MCF 10A (cell line): ENCODE data around the gene TRIM54. TPM values are rescaled to one million over a fixed set of nuclear protein-coding genes. Genes with fewer than 3 reads are reported as not detected.
"Not testable (repeated sequence)": the region's sequence is repeated elsewhere in the genome, so short reads cannot be mapped to it uniquely, and the experiment has no call there.

Experiments used
- BruUV-seq: library from RNA; stranded (reverse); fragments of 400-500 nt; replicated peaks from 2 replicates; lab custom pipeline; 2021; lab: Mats Ljungman, UMichigan
- CTCF ChIA-PET: fragments of 300-600 bp; sonication (Branson Sonifier 250); formaldehyde crosslinking; extraction: SDS; loops from one replicate; lab custom pipeline; 2021; ENCODE audit warnings: antibody characterized with exemption, inconsistent platforms; lab: Yijun Ruan, JAX
- POLR2A ChIA-PET: fragments of 300-600, 350-650 bp; sonication (Branson Sonifier 250); formaldehyde crosslinking; extraction: SDS; loops from one replicate; lab custom pipeline; 2020; ENCODE audit warnings: antibody characterized with exemption, inconsistent platforms; lab: Yijun Ruan, JAX
- DNase-seq: peaks from one replicate; pipeline ENCODE4 v3.0.0-alpha.2; 2018; ENCODE audit not compliant: unreplicated experiment
- H3K27ac Mint-ChIP-seq: one replicate; pipeline ENCODE4 v1.8.0; 2022; ENCODE audit warnings: mild to moderate bottlenecking, low read depth, mixed read lengths; ENCODE audit not compliant: unreplicated experiment
- H3K27me3 Mint-ChIP-seq: one replicate; pipeline ENCODE4 v1.8.0; 2022; ENCODE audit warnings: mixed read lengths; ENCODE audit not compliant: insufficient read depth, unreplicated experiment
- H3K36me3 Mint-ChIP-seq: one replicate; pipeline ENCODE4 v1.8.0; 2022; ENCODE audit warnings: mild to moderate bottlenecking, moderate library complexity, mixed read lengths; ENCODE audit not compliant: insufficient read depth, unreplicated experiment
- H3K4me1 Mint-ChIP-seq: one replicate; pipeline ENCODE4 v1.8.0; 2022; ENCODE audit warnings: mixed read lengths; ENCODE audit not compliant: insufficient read depth, unreplicated experiment
- H3K4me3 Mint-ChIP-seq: one replicate; pipeline ENCODE4 v1.8.0; 2022; ENCODE audit warnings: mild to moderate bottlenecking, moderate library complexity, mixed read lengths; ENCODE audit not compliant: unreplicated experiment
- H3K9me3 Mint-ChIP-seq: one replicate; pipeline ENCODE4 v1.8.0; 2022; ENCODE audit warnings: mixed read lengths; ENCODE audit not compliant: unreplicated experiment
- intact Hi-C: fragments of 100-400 bp; cut with micrococcal nuclease; formaldehyde crosslinking; loops from 2 replicates; pipeline ENCODE4 v1.14.1; 2022
- total RNA-seq: library from RNA; stranded (reverse); gene quantifications from 2 replicates; pipeline ENCODE4 v1.2.3, GENCODE V29; 2022
- TF ChIP-seq, protein P1 (sequence below): fragments of 200-600 bp; IDR thresholded peaks from one replicate; pipeline ENCODE4 v1.8.0; 2022; ENCODE audit warnings: antibody characterized with exemption, mild to moderate bottlenecking; ENCODE audit not compliant: unreplicated experiment

The TRIM54 gene
- total RNA-seq, 1 experiment from 2014 or later, result not detected

DNA sequence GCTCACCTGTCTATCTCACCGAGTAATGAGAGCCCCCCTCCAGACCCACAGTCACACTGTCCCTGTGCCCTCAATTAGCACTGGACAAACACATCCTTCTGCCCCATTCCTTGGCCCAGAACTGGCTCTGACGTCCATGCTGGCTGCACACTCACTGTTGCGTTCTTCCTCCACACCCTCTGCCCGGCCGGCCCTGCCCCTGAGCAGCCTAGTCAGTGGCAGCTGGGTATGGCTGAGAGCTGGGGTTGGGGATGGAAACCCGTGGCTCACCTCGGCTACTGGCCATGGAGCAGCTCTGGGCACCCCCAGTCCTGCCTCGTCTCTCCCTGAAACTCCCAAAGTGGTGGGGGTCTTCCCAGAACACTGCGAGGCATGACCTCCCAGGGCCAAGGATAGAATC lies 32.5 kb downstream of the TRIM54 start:
- Mint-ChIP-seq H3K4me3 (no peak overlapping the region), H3K36me3 (peaks cover 31% of the 10 kb centered on the region), H3K9me3 (no peaks in the 10 kb centered on the region), H3K27ac (no peak overlapping the region), H3K27me3 (no peaks in the 10 kb centered on the region), H3K4me1 (no peaks in the 10 kb centered on the region)
- DNase-seq, result no peak
- BruUV-seq, result no TSS peak
- intact Hi-C loops, result no loop called here
- TF ChIP-seq, protein P1, sequence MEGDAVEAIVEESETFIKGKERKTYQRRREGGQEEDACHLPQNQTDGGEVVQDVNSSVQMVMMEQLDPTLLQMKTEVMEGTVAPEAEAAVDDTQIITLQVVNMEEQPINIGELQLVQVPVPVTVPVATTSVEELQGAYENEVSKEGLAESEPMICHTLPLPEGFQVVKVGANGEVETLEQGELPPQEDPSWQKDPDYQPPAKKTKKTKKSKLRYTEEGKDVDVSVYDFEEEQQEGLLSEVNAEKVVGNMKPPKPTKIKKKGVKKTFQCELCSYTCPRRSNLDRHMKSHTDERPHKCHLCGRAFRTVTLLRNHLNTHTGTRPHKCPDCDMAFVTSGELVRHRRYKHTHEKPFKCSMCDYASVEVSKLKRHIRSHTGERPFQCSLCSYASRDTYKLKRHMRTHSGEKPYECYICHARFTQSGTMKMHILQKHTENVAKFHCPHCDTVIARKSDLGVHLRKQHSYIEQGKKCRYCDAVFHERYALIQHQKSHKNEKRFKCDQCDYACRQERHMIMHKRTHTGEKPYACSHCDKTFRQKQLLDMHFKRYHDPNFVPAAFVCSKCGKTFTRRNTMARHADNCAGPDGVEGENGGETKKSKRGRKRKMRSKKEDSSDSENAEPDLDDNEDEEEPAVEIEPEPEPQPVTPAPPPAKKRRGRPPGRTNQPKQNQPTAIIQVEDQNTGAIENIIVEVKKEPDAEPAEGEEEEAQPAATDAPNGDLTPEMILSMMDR, result no peak
- POLR2A ChIA-PET, result no interaction called here
- CTCF ChIA-PET, result interaction anchor here (0.6 to 3.1 kb wide), 3 partner anchors 9 to 229 kb away, joined by 3 to 17 read pairs (median 3); no protein-coding TSS in a partner anchor

DNA sequence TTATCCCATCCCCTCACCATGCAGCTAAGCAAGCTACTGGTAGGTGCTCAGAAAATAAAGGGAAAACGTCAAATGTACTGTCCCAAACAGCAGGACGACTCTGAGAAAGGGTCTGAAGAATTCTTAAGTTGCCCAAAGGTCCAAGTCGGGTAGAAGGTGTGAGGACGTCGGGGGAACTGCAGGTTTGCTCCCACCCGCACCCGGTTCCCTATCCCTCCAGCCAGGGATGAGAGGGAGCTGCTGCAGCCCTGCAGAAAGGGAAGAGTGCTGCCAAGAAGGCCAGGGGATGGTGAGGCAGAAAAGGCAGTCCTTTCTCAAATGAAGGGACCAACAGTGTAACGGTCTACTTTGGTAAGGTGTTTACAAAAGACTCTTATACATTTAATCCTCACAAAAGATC lies 32.9 kb downstream of the TRIM54 start:
- no peaks in the 10 kb centered on the region for H3K9me3 Mint-ChIP-seq
- POLR2A ChIA-PET, result no interaction called here
- CTCF ChIA-PET, result interaction anchor here (1.2 to 3.1 kb wide), 2 partner anchors 9 to 12 kb away, joined by 3 to 17 read pairs; no protein-coding TSS in a partner anchor
- H3K4me1 Mint-ChIP-seq, result no peaks in the 10 kb centered on the region
- no peak overlapping the region for H3K4me3 Mint-ChIP-seq
- TF ChIP-seq, protein P1, result no peak
- no peak overlapping the region for H3K27ac Mint-ChIP-seq
- intact Hi-C loops, result no loop called here
- no TSS peak for BruUV-seq
- no peaks in the 10 kb centered on the region for H3K27me3 Mint-ChIP-seq
- H3K36me3 Mint-ChIP-seq, result peaks cover 30% of the 10 kb centered on the region
- no peak for DNase-seq

DNA sequence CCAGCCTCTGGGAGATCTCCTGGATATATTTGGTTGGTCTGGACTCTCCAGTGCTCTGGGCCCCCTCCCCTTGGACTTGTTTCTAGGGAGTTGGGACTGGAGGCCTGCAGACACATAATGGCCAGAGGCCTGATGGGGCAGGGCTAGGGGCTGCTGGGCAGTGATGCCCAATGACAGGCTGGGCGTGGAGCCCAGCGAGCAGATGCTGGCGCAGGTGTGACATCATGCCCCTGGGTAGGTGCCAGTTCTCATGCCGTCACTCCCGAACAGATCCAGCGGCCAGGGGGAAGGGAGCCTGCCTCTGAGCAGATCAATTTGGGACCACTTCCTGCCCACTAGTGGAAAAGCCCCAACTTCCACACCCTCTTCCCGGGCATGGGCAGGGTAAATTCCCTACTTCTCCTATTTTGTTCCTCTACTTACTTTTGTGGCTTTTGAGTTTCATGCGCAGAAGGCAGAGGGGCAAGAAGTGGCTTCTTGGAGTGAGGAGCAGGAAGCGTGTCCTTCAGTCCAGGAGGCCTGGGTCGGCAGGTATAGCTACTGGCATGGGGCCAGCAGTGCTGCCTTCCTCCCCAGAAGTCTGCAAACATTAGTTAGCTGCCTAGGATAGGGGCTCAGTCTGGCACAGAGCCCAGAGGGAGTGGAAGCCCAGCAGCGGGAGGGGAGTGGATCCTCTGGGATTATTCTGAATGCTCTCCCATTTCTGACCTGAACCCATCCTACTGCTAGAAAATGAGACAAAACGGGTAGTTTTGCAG lies 34.6 kb downstream of the TRIM54 start:
- POLR2A ChIA-PET, result interaction anchor here (1.2 kb wide), 1 partner anchor 13 kb away, joined by 4 read pairs; no protein-coding TSS in a partner anchor
- Mint-ChIP-seq H3K4me3 (no peak overlapping the region), H3K9me3 (no peaks in the 10 kb centered on the region), H3K36me3 (peaks cover 32% of the 10 kb centered on the region), H3K27ac (no peak overlapping the region), H3K27me3 (no peaks in the 10 kb centered on the region), H3K4me1 (peaks cover 12% of the 10 kb centered on the region)
- DNase-seq, result peak; percentile 74
- TF ChIP-seq, protein P1, result no peak
- intact Hi-C loops, result no loop called here
- no TSS peak for BruUV-seq
- CTCF ChIA-PET, result interaction anchor here (2.9 to 3.1 kb wide), 2 partner anchors 14 kb away, joined by 16 to 17 read pairs; no protein-coding TSS in a partner anchor

DNA sequence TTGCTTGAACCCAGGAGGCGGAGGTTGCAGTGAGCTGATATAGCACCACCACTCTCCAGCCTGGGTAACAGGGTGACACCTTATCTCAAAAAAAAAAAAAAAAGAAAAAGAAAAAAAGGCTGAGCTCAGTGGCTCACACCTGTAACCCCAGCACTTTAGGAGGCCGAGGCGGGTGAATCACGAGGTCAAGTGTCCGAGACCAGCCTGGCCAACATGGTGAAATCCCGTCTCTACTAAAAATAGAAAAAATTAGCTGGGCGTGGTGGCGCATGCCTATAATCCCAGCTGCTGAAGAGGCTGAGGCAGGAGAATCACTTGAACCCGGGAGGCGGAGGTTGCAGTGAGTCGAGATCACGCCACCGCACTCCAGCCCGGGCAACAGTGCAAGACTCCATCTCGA lies 37.6 kb downstream of the TRIM54 start:
- ChIA-PET POLR2A (interaction anchor here (0.7 to 5.6 kb wide), 5 partner anchors 37 to 122 kb away, joined by 3 to 142 read pairs (median 52); partner anchors contain the start of genes EIF2B4, GTF3C2, SNX17 and ZNF513), CTCF (interaction anchor here (0.6 to 7.8 kb wide), 6 partner anchors 26 to 491 kb away, joined by 3 to 47 read pairs (median 4); partner anchors contain the start of genes EIF2B4 and SNX17)
- Mint-ChIP-seq H3K27ac (peak overlapping the region; percentile 19), H3K4me1 (peaks cover 23% of the 10 kb centered on the region), H3K36me3 (peaks cover 36% of the 10 kb centered on the region)
- peak; percentile 24 for DNase-seq
- not testable (repeated sequence) for BruUV-seq, H3K4me3 Mint-ChIP-seq, H3K9me3 Mint-ChIP-seq, H3K27me3 Mint-ChIP-seq
- intact Hi-C loops, result loop anchor here (2.0 kb wide), 1 partner anchor 363 kb away; no protein-coding TSS in a partner anchor
